Suprapubic skin (tissue), 4 donors: ENCODE data around the gene INO80E. TPM values are rescaled to one million over a fixed set of nuclear protein-coding genes. Genes with fewer than 3 reads are reported as not detected.

Source experiments
- DNase-seq, 2 donors: peaks; one replicate each; pipeline ENCODE4 v3.0.0-alpha.2; 2019; ENCODE audit warnings: low spot score in 2 of 2
- H3K27ac ChIP-seq: fragments of 200-600 bp; sonication (generic); one replicate; pipeline ENCODE4 v1.5.1; 2019
- H3K27me3 ChIP-seq: fragments of 200-600 bp; sonication (generic); one replicate; pipeline ENCODE4 v1.5.1; 2019
- H3K36me3 ChIP-seq: fragments of 200-600 bp; sonication (generic); one replicate; pipeline ENCODE4 v1.5.1; 2019
- H3K4me1 ChIP-seq: fragments of 200-600 bp; sonication (generic); one replicate; pipeline ENCODE4 v1.5.1; 2019
- H3K4me3 ChIP-seq: fragments of 200-600 bp; sonication (generic); one replicate; pipeline ENCODE4 v1.5.1; 2019; ENCODE audit warnings: mild to moderate bottlenecking
- H3K9me3 ChIP-seq: fragments of 200-600 bp; sonication (generic); one replicate; pipeline ENCODE4 v1.5.1; 2019
- CTCF ChIP-seq, 2 donors: fragments of 200-600 bp in 1 of 2; fragments of 450-650 bp in 1 of 2; sonication (generic) in 1 of 2; IDR thresholded peaks; one replicate each; pipeline ENCODE4 v1.5.1; 2016 to 2019; ENCODE audit warnings: antibody characterized with exemption in 2 of 2, mild to moderate bottlenecking in 1 of 2, moderate library complexity in 1 of 2
- EP300 ChIP-seq: sonication (generic); formaldehyde crosslinking; IDR thresholded peaks from one replicate; pipeline ENCODE4 v1.6.1; 2017; ENCODE audit warnings: antibody characterized with exemption
- POLR2A ChIP-seq, 2 donors: fragments of 450-650 bp; IDR thresholded peaks; one replicate each; pipeline ENCODE4 v1.6.1; 2017; ENCODE audit warnings: antibody characterized with exemption in 2 of 2, mild to moderate bottlenecking in 2 of 2, moderate library complexity in 2 of 2
- POLR2AphosphoS5 ChIP-seq, 3 donors: sonication (generic); formaldehyde crosslinking; IDR thresholded peaks; one replicate each; pipeline ENCODE4 v1.6.1; 2017; ENCODE audit warnings: antibody characterized with exemption in 3 of 3
- WGBS: methylation state at CpG from one replicate; pipeline ENCODE4 v1.1.5; 2018; 5-methylcytosine and 5-hydroxymethylcytosine counted together
- total RNA-seq, 4 donors: library from RNA; depleted of rRNA; stranded (reverse); fragments of >200 nt; gene quantifications; one replicate each; pipeline ENCODE4 v1.1.0, GENCODE V29; 2016

INO80E gene
- total RNA-seq, 4 donors from 2014 or later, result 48.2 to 58.7 (median 51.0) TPM

GRCh38 chr16:30024451-30024850, 28.4 kb downstream of the INO80E start:
- Histone ChIP-seq H3K4me3 (no peak overlapping the region), H3K27ac (no peak overlapping the region), H3K9me3 (no peaks in the 10 kb centered on the region), H3K36me3 (no peaks in the 10 kb centered on the region), H3K4me1 (peaks cover 10% of the 10 kb centered on the region), H3K27me3 (peaks cover 46% of the 10 kb centered on the region)
- DNase-seq, result no peak
- 75% methylated on average over 13 of the region's 16 CpGs for WGBS
- TF ChIP-seq POLR2AphosphoS5 (IDR thresholded peaks at IDR 0.05), result no peak

- DNase-seq, result no peak
- Histone ChIP-seq H3K27me3 (peaks cover 53% of the 10 kb centered on the region), H3K4me1 (peaks cover 10% of the 10 kb centered on the region), H3K36me3 (no peaks in the 10 kb centered on the region), H3K4me3 (no peak overlapping the region), H3K27ac (no peak overlapping the region), H3K9me3 (no peaks in the 10 kb centered on the region)
- no peak for TF ChIP-seq CTCF (IDR thresholded peaks at IDR 0.05)
- no peak for TF ChIP-seq POLR2AphosphoS5 (IDR thresholded peaks at IDR 0.05)
- TF ChIP-seq EP300, result no peak
- no peak for TF ChIP-seq POLR2A (IDR thresholded peaks at IDR 0.05)
- 74% methylated on average over 18 of the region's 20 CpGs for WGBS
Measured at GRCh38 chr16:30025156-30025555, 29.1 kb downstream of the INO80E start.

- TF ChIP-seq POLR2AphosphoS5 (IDR thresholded peaks at IDR 0.05) (no peak), CTCF (IDR thresholded peaks at IDR 0.05) (no peak), EP300 (no peak), POLR2A (IDR thresholded peaks at IDR 0.05) (no peak)
- no peak overlapping the region for H3K4me3 ChIP-seq
- 63% methylated on average over 3 of the region's 7 CpGs for whole genome bisulfite sequencing
- H3K27ac ChIP-seq, result no peak overlapping the region
- H3K27me3 ChIP-seq, result peaks cover 57% of the 10 kb centered on the region
- H3K4me1 ChIP-seq, result peaks cover 11% of the 10 kb centered on the region
- no peak for DNase-seq
- no peaks in the 10 kb centered on the region for H3K9me3 ChIP-seq
- H3K36me3 ChIP-seq, result no peaks in the 10 kb centered on the region
Measured at GRCh38 chr16:30025574-30025973, 29.5 kb downstream of the INO80E start.

- no peak for DNase-seq
Measured at GRCh38 chr16:30026449-30026848, 30.4 kb downstream of the INO80E start.

GRCh38 chr16:30027588-30028437, 31.8 kb downstream of the INO80E start:
- peaks cover 8% of the 10 kb centered on the region for H3K4me1 ChIP-seq
- no peaks in the 10 kb centered on the region for H3K36me3 ChIP-seq
- H3K9me3 ChIP-seq, result no peaks in the 10 kb centered on the region
- no peak for DNase-seq
- 40% methylated on average over 12 of the region's 13 CpGs for WGBS
- peaks cover 77% of the 10 kb centered on the region for H3K27me3 ChIP-seq
- no peak overlapping the region for H3K27ac ChIP-seq
- TF ChIP-seq EP300 (no peak), POLR2AphosphoS5 (IDR thresholded peaks at IDR 0.05) (no peak), POLR2A (IDR thresholded peaks at IDR 0.05) (no peak), CTCF (IDR thresholded peaks at IDR 0.05) (no peak)
- no peak overlapping the region for H3K4me3 ChIP-seq

More at GRCh38 chr16:30026449-30026848, 30.4 kb downstream of the INO80E start:
- peaks cover 13% of the 10 kb centered on the region for H3K4me1 ChIP-seq
- no peaks in the 10 kb centered on the region for H3K36me3 ChIP-seq
- TF ChIP-seq POLR2AphosphoS5 (IDR thresholded peaks at IDR 0.05), result no peak
- no peak overlapping the region for H3K27ac ChIP-seq
- 90% methylated on average over 10 of the region's 18 CpGs for WGBS
- no peak overlapping the region for H3K4me3 ChIP-seq
- H3K9me3 ChIP-seq, result no peaks in the 10 kb centered on the region
- peaks cover 66% of the 10 kb centered on the region for H3K27me3 ChIP-seq

- Histone ChIP-seq H3K27ac (no peak overlapping the region), H3K36me3 (no peaks in the 10 kb centered on the region), H3K4me1 (peaks cover 8% of the 10 kb centered on the region), H3K4me3 (no peak overlapping the region), H3K27me3 (peaks cover 85% of the 10 kb centered on the region), H3K9me3 (no peaks in the 10 kb centered on the region)
- no peak for TF ChIP-seq CTCF (IDR thresholded peaks at IDR 0.05)
- no peak for TF ChIP-seq EP300
- no peak for TF ChIP-seq POLR2AphosphoS5 (IDR thresholded peaks at IDR 0.05)
- no peak for TF ChIP-seq POLR2A (IDR thresholded peaks at IDR 0.05)
- no peak for DNase-seq
- 20% methylated on average over 10 of the region's 18 CpGs for WGBS
Measured at GRCh38 chr16:30028438-30029076, 32.5 kb downstream of the INO80E start.
